ENCODE measurements around the gene GLB1L3.

GRCh38 chr11:134289167-134289566 lies 13.0 kb downstream of the GLB1L3 start:
- TF ChIP-seq POLR2A (IDR thresholded peaks at IDR 0.05; ENCODE audit: low read depth, low read length), result no peak
- no peak for TF ChIP-seq CTCF (conservative IDR thresholded peaks at IDR 0.05; ENCODE audit: low read depth, low read length)
- TF ChIP-seq BHLHE40 (IDR thresholded peaks at IDR 0.05; ENCODE audit: low read depth, low read length), result no peak
- no peak for TF ChIP-seq CEBPB (IDR thresholded peaks at IDR 0.05; ENCODE audit: low read depth, low read length)
- no peak for TF ChIP-seq SMC3 (IDR thresholded peaks at IDR 0.05; ENCODE audit: low read depth, low read length)
- no peak for TF ChIP-seq MXI1 (IDR thresholded peaks at IDR 0.05; ENCODE audit: borderline replicate concordance, low read depth, low read length)
- TF ChIP-seq FOS (IDR thresholded peaks at IDR 0.05; ENCODE audit: low read depth, low read length), result no peak
- peak; percentile 45; the same call in 1 of the 2 replicates for TF ChIP-seq MAFK (IDR thresholded peaks at IDR 0.05; ENCODE audit: low read depth, low read length)
- no peak for TF ChIP-seq ELK1 (IDR thresholded peaks at IDR 0.05; ENCODE audit: borderline replicate concordance, low read depth, low read length)
- TF ChIP-seq, protein P1, sequence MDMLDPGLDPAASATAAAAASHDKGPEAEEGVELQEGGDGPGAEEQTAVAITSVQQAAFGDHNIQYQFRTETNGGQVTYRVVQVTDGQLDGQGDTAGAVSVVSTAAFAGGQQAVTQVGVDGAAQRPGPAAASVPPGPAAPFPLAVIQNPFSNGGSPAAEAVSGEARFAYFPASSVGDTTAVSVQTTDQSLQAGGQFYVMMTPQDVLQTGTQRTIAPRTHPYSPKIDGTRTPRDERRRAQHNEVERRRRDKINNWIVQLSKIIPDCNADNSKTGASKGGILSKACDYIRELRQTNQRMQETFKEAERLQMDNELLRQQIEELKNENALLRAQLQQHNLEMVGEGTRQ (IDR thresholded peaks at IDR 0.05; ENCODE audit: low read depth, low read length), result no peak
- no peak for TF ChIP-seq RAD21 (IDR thresholded peaks at IDR 0.05; ENCODE audit: low read length)
- TF ChIP-seq RCOR1 (IDR thresholded peaks at IDR 0.05; ENCODE audit: insufficient replicate concordance, low read length), result no peak

All from IMR-90 (cell line).